Tibial nerve (tissue), 4 donors: ENCODE results near the gene RHCE. TPM values are rescaled to one million over a fixed set of nuclear protein-coding genes. Genes with fewer than 3 reads are reported as not detected.
"Not testable (repeated sequence)": the region's sequence is repeated elsewhere in the genome, so short reads cannot be mapped to it uniquely, and the experiment has no call there.

Source experiments
- DNase-seq, 2 donors: peaks; one replicate each; pipeline ENCODE4 v3.0.0-alpha.2; 2019; ENCODE audit warnings: low spot score in 2 of 2
- H3K27ac ChIP-seq, 4 donors: fragments of 200-600 bp; sonication (generic) in 3 of 4; one replicate each; pipeline ENCODE4 v1.5.1; 2017 to 2019; ENCODE audit warnings: mild to moderate bottlenecking in 1 of 4
- H3K27me3 ChIP-seq, 2 donors: fragments of 200-600 bp; sonication (generic) in 1 of 2; one replicate each; pipeline versions ENCODE4 v1.5.1 to v1.6.0; 2017 to 2019
- H3K36me3 ChIP-seq, 3 donors: fragments of 200-600 bp; sonication (generic); one replicate each; pipeline ENCODE4 v1.5.1; 2018 to 2019
- H3K4me1 ChIP-seq, 4 donors: fragments of 200-600 bp; sonication (generic) in 3 of 4; one replicate each; pipeline ENCODE4 v1.5.1; 2017 to 2019
- H3K4me3 ChIP-seq, 4 donors: fragments of 200-600 bp; sonication (generic) in 3 of 4; one replicate each; pipeline ENCODE4 v1.5.1; 2017 to 2019; ENCODE audit warnings: mild to moderate bottlenecking in 1 of 4, moderate library complexity in 1 of 4
- H3K9me3 ChIP-seq, 4 donors: fragments of 200-600 bp; sonication (generic) in 3 of 4; one replicate each; pipeline ENCODE4 v1.5.1; 2017 to 2019
- CTCF ChIP-seq, 5 experiments: fragments of 200-600 bp in 3 of 5; fragments of 450-650 bp in 2 of 5; sonication (generic) in 3 of 5; IDR thresholded peaks; one replicate each; pipeline ENCODE4 v1.5.1; 2016 to 2019; ENCODE audit warnings: antibody characterized with exemption in 5 of 5, mild to moderate bottlenecking in 3 of 5, moderate library complexity in 2 of 5
- POLR2A ChIP-seq, 2 donors: fragments of 450-650 bp; IDR thresholded peaks; one replicate each; pipeline ENCODE4 v1.6.1; 2017; ENCODE audit warnings: antibody characterized with exemption in 2 of 2, mild to moderate bottlenecking in 2 of 2, moderate library complexity in 2 of 2
- WGBS, 2 donors: methylation state at CpG; one replicate each; pipeline ENCODE4 v1.1.5; 2018; 5-methylcytosine and 5-hydroxymethylcytosine counted together
- total RNA-seq, 4 donors: library from RNA; depleted of rRNA; stranded (reverse); fragments of >200 nt; gene quantifications; one replicate each; pipeline ENCODE4 v1.1.0, GENCODE V29; 2016

RHCE gene
- total RNA-seq, 4 donors from 2014 or later = 0.22 TPM; not detected in 3

- not testable (repeated sequence) for H3K4me1 ChIP-seq, H3K9me3 ChIP-seq, H3K27me3 ChIP-seq, DNase-seq, H3K4me3 ChIP-seq, H3K27ac ChIP-seq, H3K36me3 ChIP-seq
- WGBS, 2 donors = no CpG with 5 or more reads among the region's 6 CpGs
These were observed 6.5 kb downstream of the RHCE start for GRCh38 chr1:25414157-25414556.

GRCh38 chr1:25412872-25413623 lies 7.6 kb downstream of the RHCE start:
- 88 to 94% methylated on average over 11 to 12 of the region's 14 CpGs for WGBS, 2 donors
- DNase-seq, H3K4me1 ChIP-seq, H3K27ac ChIP-seq, H3K36me3 ChIP-seq, H3K27me3 ChIP-seq, H3K4me3 ChIP-seq, H3K9me3 ChIP-seq: not testable (repeated sequence)

- H3K4me1 ChIP-seq, H3K4me3 ChIP-seq, H3K27ac ChIP-seq, DNase-seq, H3K9me3 ChIP-seq, H3K27me3 ChIP-seq, H3K36me3 ChIP-seq: not testable (repeated sequence)
- WGBS, 2 donors = 85 to 90% methylated on average over 10 of the region's 10 CpGs
These were observed 10.8 kb downstream of the RHCE start for GRCh38 chr1:25409641-25410427.

GRCh38 chr1:25405731-25406305 lies 14.8 kb downstream of the RHCE start:
- not testable (repeated sequence) for H3K27me3 ChIP-seq, H3K4me3 ChIP-seq, H3K27ac ChIP-seq, DNase-seq, H3K9me3 ChIP-seq, H3K4me1 ChIP-seq, H3K36me3 ChIP-seq
- 79 to 83% methylated on average over 8 of the region's 12 CpGs for WGBS, 2 donors

GRCh38 chr1:25402947-25403803 lies 17.4 kb downstream of the RHCE start:
- 26 to 29% methylated on average over 6 to 7 of the region's 8 CpGs for WGBS, 2 donors
- not testable (repeated sequence) for H3K36me3 ChIP-seq, H3K9me3 ChIP-seq, H3K4me1 ChIP-seq, H3K4me3 ChIP-seq, DNase-seq, H3K27ac ChIP-seq, H3K27me3 ChIP-seq
- peak in 1 of 5 experiments; percentile 12 for TF ChIP-seq CTCF (IDR thresholded peaks at IDR 0.05)

- not testable (repeated sequence) for H3K9me3 ChIP-seq, H3K4me1 ChIP-seq, H3K36me3 ChIP-seq, DNase-seq, H3K4me3 ChIP-seq, H3K27ac ChIP-seq, H3K27me3 ChIP-seq
- no CpG with 5 or more reads among the region's 2 CpGs for WGBS, 2 donors
These were observed 22.5 kb downstream of the RHCE start for GRCh38 chr1:25398079-25398478.

GRCh38 chr1:25397549-25397948 lies 23.1 kb downstream of the RHCE start:
- H3K27ac ChIP-seq, H3K9me3 ChIP-seq, H3K4me3 ChIP-seq, H3K36me3 ChIP-seq, H3K4me1 ChIP-seq, H3K27me3 ChIP-seq: not testable (repeated sequence)
- WGBS, 2 donors = 43 to 57% methylated on average over 5 to 6 of the region's 10 CpGs
- DNase-seq = peak in 1 of 2 donors; percentile 5

GRCh38 chr1:25392841-25393240 lies 27.8 kb downstream of the RHCE start:
- DNase-seq = no peak

GRCh38 chr1:25389721-25390120 lies 30.9 kb downstream of the RHCE start:
- H3K4me3 ChIP-seq, H3K9me3 ChIP-seq, H3K27ac ChIP-seq, DNase-seq, H3K4me1 ChIP-seq, H3K27me3 ChIP-seq, H3K36me3 ChIP-seq: not testable (repeated sequence)
- 69 to 71% methylated on average over 3 of the region's 3 CpGs for WGBS, 2 donors

More at GRCh38 chr1:25392841-25393240, 27.8 kb downstream of the RHCE start:
- no peak overlapping the region for H3K4me3 ChIP-seq
- TF ChIP-seq CTCF (IDR thresholded peaks at IDR 0.05) (no peak), POLR2A (IDR thresholded peaks at IDR 0.05) (no peak)
- H3K27ac ChIP-seq = no peak overlapping the region
- no peaks in the 10 kb centered on the region for H3K9me3 ChIP-seq
- H3K4me1 ChIP-seq = no peaks in the 10 kb centered on the region
- WGBS, 2 donors = 91 to 93% methylated on average over 6 of the region's 6 CpGs
- H3K27me3 ChIP-seq = no peaks in the 10 kb centered on the region
- no peaks in the 10 kb centered on the region for H3K36me3 ChIP-seq

GRCh38 chr1:25388691-25389090 lies 31.9 kb downstream of the RHCE start:
- 71 to 78% methylated on average over 6 of the region's 9 CpGs for WGBS, 2 donors
- H3K27me3 ChIP-seq, H3K36me3 ChIP-seq, H3K27ac ChIP-seq, H3K9me3 ChIP-seq, H3K4me1 ChIP-seq, H3K4me3 ChIP-seq, DNase-seq: not testable (repeated sequence)

GRCh38 chr1:25387096-25387495 lies 33.5 kb downstream of the RHCE start:
- not testable (repeated sequence) for H3K27me3 ChIP-seq, H3K4me3 ChIP-seq

More at GRCh38 chr1:25387096-25387495, 33.5 kb downstream of the RHCE start:
- H3K9me3 ChIP-seq, H3K36me3 ChIP-seq, H3K27ac ChIP-seq, DNase-seq, H3K4me1 ChIP-seq: not testable (repeated sequence)
- WGBS, 2 donors = 78 to 84% methylated on average over 4 of the region's 4 CpGs
